ENCODE measurements around the gene MGAT5. TPM values are rescaled to one million over a fixed set of nuclear protein-coding genes. Genes with fewer than 3 reads are reported as not detected.

Gene MGAT5
- total RNA-seq, 1 donor from 2014 or later, result 36.8 TPM

- H3K4me3 Mint-ChIP-seq, result no peak overlapping the region
- H3K27ac Mint-ChIP-seq (ENCODE audit: unreplicated experiment), result peak overlapping the region; percentile 15
Measured at GRCh38 chr2:134420920-134421319, 167.0 kb downstream of the MGAT5 start.

DNA sequence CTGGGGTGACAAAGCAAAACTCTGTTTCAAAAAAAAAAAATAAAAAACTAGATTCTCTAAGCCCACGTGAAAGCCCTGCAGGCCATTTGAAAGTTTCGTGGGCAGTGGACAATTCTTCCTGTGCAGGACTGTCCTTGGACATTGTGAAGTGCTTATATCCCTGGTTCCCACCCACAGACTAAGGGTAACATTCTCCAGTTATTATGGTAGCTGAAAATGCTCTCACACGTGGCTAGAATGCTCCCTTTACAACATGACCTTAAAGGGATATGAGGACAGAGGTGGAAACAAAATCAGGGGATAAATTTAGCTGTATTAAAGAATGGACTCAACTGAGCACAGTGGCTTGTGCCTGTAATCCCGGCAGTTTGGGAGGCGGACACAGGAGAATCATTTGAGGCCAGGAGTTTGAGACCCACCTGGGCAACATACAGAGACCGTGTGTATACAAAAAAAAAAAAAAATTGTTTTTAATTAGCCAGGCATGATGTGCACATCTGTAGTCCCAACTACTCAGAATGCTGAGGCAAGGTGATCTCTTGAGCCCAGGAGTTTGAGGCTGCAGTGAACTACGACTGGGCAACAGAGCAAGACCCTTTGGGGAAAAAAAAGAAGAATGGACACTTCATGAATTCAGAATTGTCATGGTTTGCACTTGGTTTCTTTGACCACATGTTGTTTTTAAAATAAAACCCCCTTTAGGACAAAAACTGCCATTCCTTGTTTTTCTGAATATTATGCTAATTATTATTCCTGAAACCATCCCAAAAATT, 167.9 kb downstream of the MGAT5 start:
- peaks cover 13% of the 10 kb centered on the region for H3K27me3 Mint-ChIP-seq (ENCODE audit: low read depth)
- H3K4me1 Mint-ChIP-seq, result no peaks in the 10 kb centered on the region
- no peak overlapping the region for H3K27ac Mint-ChIP-seq (ENCODE audit: unreplicated experiment)
- H3K9me3 Mint-ChIP-seq, result no peaks in the 10 kb centered on the region
- TF ChIP-seq CTCF (conservative IDR thresholded peaks at IDR 0.05), result no peak
- DNase-seq (ENCODE audit: low read depth, low spot score), result no peak
- no peak overlapping the region for H3K4me3 Mint-ChIP-seq
- peaks cover 13% of the 10 kb centered on the region for H3K36me3 Mint-ChIP-seq (ENCODE audit: low read depth)

More at GRCh38 chr2:134420920-134421319, 167.0 kb downstream of the MGAT5 start:
- Mint-ChIP-seq H3K27me3 (ENCODE audit: low read depth) (peaks cover 19% of the 10 kb centered on the region), H3K9me3 (no peaks in the 10 kb centered on the region), H3K4me1 (no peaks in the 10 kb centered on the region), H3K36me3 (ENCODE audit: low read depth) (peaks cover 13% of the 10 kb centered on the region)
- TF ChIP-seq CTCF (conservative IDR thresholded peaks at IDR 0.05), result no peak
- no peak for DNase-seq (ENCODE audit: low read depth, low spot score)

DNA sequence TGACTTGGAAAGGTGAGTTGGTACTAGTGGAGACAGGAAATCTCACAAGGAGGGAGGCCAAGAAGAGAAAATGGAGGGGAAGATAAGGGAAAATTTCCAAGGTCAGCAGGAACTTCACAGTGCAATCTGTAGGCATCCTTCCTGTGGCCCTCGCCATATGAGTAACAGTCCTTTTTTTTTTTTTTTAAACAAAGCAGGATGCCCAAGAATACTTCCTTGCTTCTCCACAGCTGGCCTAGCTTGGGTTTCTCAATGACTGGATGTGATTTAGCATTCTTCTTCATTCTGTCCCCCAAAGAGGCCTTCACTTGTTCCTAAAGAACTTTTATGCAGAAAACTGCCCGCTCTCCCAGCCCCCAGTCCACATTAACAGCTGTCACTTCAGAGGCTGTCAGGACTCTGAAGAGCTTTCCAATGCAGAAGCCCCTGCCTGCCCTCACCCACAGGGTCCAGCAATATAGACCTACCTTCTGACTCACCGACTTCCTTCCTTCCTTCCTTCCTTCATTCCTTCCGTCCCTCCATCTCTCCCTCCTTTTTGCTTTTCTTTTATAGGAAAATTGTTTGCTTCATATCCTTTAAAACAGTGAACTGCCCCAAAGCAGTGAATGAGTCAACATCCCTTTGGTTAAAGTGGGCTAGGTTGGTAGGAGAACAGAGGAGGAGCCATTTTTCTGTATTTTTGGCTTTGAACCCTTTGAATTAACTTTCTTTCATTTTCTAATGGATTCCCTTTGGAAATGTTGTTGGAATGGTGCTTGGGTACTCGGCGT, 172.0 kb downstream of the MGAT5 start:
- DNase-seq (ENCODE audit: low read depth, low spot score), result no peak
- Mint-ChIP-seq H3K36me3 (ENCODE audit: low read depth) (peaks cover 12% of the 10 kb centered on the region), H3K4me3 (no peak overlapping the region), H3K9me3 (no peaks in the 10 kb centered on the region), H3K27ac (ENCODE audit: unreplicated experiment) (no peak overlapping the region), H3K4me1 (no peaks in the 10 kb centered on the region), H3K27me3 (ENCODE audit: low read depth) (no peaks in the 10 kb centered on the region)
- no peak for TF ChIP-seq CTCF (conservative IDR thresholded peaks at IDR 0.05)

- no peak for TF ChIP-seq CTCF (conservative IDR thresholded peaks at IDR 0.05)
- H3K4me1 Mint-ChIP-seq, result peaks cover 1% of the 10 kb centered on the region
- no peak overlapping the region for H3K4me3 Mint-ChIP-seq
- H3K27ac Mint-ChIP-seq (ENCODE audit: unreplicated experiment), result no peak overlapping the region
- no peak for DNase-seq (ENCODE audit: low read depth, low spot score)
- H3K27me3 Mint-ChIP-seq (ENCODE audit: low read depth), result no peaks in the 10 kb centered on the region
- H3K9me3 Mint-ChIP-seq, result no peaks in the 10 kb centered on the region
- peaks cover 12% of the 10 kb centered on the region for H3K36me3 Mint-ChIP-seq (ENCODE audit: low read depth)
Measured at GRCh38 chr2:134426721-134427120, 172.8 kb downstream of the MGAT5 start.

GRCh38 chr2:134429886-134430285, 176.0 kb downstream of the MGAT5 start:
- peaks cover 10% of the 10 kb centered on the region for H3K36me3 Mint-ChIP-seq (ENCODE audit: low read depth)
- no peak for TF ChIP-seq CTCF (conservative IDR thresholded peaks at IDR 0.05)
- H3K27me3 Mint-ChIP-seq (ENCODE audit: low read depth), result no peaks in the 10 kb centered on the region
- H3K27ac Mint-ChIP-seq (ENCODE audit: unreplicated experiment), result no peak overlapping the region
- no peak for DNase-seq (ENCODE audit: low read depth, low spot score)
- H3K4me3 Mint-ChIP-seq, result no peak overlapping the region
- peaks cover 7% of the 10 kb centered on the region for H3K4me1 Mint-ChIP-seq
- H3K9me3 Mint-ChIP-seq, result no peaks in the 10 kb centered on the region
